ENCODE data around the gene TIGD1. TPM values are rescaled to one million over a fixed set of nuclear protein-coding genes. Genes with fewer than 3 reads are reported as not detected.

Gene TIGD1
- total RNA-seq, 4 donors from 2014 or later, result 1.2 to 6.5 (median 2.8) TPM

- no peak for ATAC-seq
- no peaks in the 10 kb centered on the region for H3K4me1 ChIP-seq
- TF ChIP-seq POLR2AphosphoS5 (IDR thresholded peaks at IDR 0.05) (no peak), POLR2A (IDR thresholded peaks at IDR 0.05) (no peak), CTCF (IDR thresholded peaks at IDR 0.05) (no peak), EP300 (IDR thresholded peaks at IDR 0.05) (no peak)
- peaks cover 0 to 11% (median 0%) of the 10 kb centered on the region in 3 donors for H3K9me3 ChIP-seq
- peaks cover 70% of the 10 kb centered on the region for H3K27me3 ChIP-seq
- no peak overlapping the region for H3K27ac ChIP-seq
- H3K4me3 ChIP-seq, result no peak overlapping the region
- 100% methylated on average over 1 of the region's 4 CpGs; no CpG with 5 or more reads in 1 of the 2 donors for WGBS, 2 donors (ENCODE audit: low coverage in 1 of 2)
- H3K36me3 ChIP-seq, result no peaks in the 10 kb centered on the region
These were observed 12.9 kb downstream of the TIGD1 start for GRCh38 chr2:232537499-232537898.

DNA sequence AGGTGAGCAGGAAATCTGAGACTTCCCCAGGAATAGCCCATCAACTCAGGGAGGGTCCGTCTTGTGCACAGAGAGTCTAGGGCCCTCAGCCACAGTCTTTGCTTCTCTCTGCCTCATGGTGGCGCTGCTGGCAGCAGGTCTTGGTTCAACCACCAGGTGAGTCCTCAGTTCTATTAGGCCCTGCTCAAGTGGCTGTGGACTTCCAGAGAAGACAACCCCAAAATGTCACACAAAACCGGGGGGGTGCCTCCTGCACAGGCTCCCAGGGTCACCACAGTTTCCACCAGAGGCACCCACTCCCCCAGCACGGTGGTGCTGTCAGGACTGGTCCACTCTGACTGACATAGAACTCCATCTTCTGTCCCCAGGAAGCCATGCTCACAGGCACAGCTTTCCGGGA, 13.3 kb downstream of the TIGD1 start:
- Histone ChIP-seq H3K27ac (no peak overlapping the region), H3K36me3 (no peaks in the 10 kb centered on the region), H3K4me1 (no peaks in the 10 kb centered on the region), H3K9me3 (peaks cover 0 to 11% (median 0%) of the 10 kb centered on the region in 3 donors), H3K4me3 (no peak overlapping the region), H3K27me3 (peaks cover 70% of the 10 kb centered on the region)
- ATAC-seq, result no peak
- TF ChIP-seq POLR2A (IDR thresholded peaks at IDR 0.05) (no peak), EP300 (IDR thresholded peaks at IDR 0.05) (no peak), POLR2AphosphoS5 (IDR thresholded peaks at IDR 0.05) (no peak), CTCF (IDR thresholded peaks at IDR 0.05) (no peak)
- WGBS, 2 donors (ENCODE audit: low coverage in 1 of 2), result 80% methylated on average over 2 of the region's 5 CpGs; no CpG with 5 or more reads in 1 of the 2 donors

- WGBS, 2 donors (ENCODE audit: low coverage in 1 of 2), result 88% methylated on average over 2 of the region's 5 CpGs; no CpG with 5 or more reads in 1 of the 2 donors
- Histone ChIP-seq H3K27ac (no peak overlapping the region), H3K4me3 (no peak overlapping the region), H3K4me1 (no peaks in the 10 kb centered on the region), H3K36me3 (no peaks in the 10 kb centered on the region), H3K9me3 (peaks cover 0 to 11% (median 0%) of the 10 kb centered on the region in 3 donors), H3K27me3 (peaks cover 62% of the 10 kb centered on the region)
- no peak for ATAC-seq
- no peak for TF ChIP-seq CTCF (IDR thresholded peaks at IDR 0.05)
- no peak for TF ChIP-seq POLR2A (IDR thresholded peaks at IDR 0.05)
- TF ChIP-seq EP300 (IDR thresholded peaks at IDR 0.05), result no peak
- no peak for TF ChIP-seq POLR2AphosphoS5 (IDR thresholded peaks at IDR 0.05)
These were observed 14.4 kb downstream of the TIGD1 start for GRCh38 chr2:232535761-232536530.

DNA sequence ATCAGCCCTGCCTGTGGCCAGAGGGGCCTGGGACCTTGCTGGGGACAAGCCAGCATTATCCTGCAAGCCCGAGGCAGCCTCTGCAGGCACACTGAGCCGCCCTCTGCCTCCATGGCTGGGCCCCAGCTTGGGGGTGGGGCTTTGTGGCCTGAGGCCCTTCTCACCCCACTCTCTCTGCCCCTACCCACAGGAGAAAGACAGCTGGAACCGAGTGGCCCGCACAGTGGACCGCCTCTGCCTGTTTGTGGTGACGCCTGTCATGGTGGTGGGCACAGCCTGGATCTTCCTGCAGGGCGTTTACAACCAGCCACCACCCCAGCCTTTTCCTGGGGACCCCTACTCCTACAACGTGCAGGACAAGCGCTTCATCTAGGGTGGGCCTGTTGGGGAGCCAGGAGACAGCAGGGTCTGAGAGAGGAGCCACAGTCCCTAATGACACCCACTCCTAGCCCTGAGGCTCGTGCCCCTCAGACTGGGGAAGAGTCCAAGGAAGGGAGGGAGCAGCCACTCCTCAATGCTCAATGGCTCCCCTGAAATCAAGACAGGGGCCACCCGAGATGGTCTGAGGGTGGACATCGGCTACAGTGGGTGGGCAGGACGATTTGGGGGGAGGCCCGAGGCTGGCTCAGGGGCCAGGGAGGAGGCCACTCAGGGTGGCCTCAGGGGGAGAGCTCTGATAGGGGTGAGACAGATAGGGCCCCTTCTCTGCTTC, 15.3 kb downstream of the TIGD1 start:
- Histone ChIP-seq H3K36me3 (no peaks in the 10 kb centered on the region), H3K27ac (no peak overlapping the region), H3K4me1 (no peaks in the 10 kb centered on the region), H3K9me3 (peaks cover 0 to 11% (median 0%) of the 10 kb centered on the region in 3 donors), H3K4me3 (no peak overlapping the region), H3K27me3 (peaks cover 55% of the 10 kb centered on the region)
- no peak for TF ChIP-seq EP300 (IDR thresholded peaks at IDR 0.05)
- no peak for TF ChIP-seq POLR2A (IDR thresholded peaks at IDR 0.05)
- TF ChIP-seq POLR2AphosphoS5 (IDR thresholded peaks at IDR 0.05), result no peak
- no peak for TF ChIP-seq CTCF (IDR thresholded peaks at IDR 0.05)
- ATAC-seq, result no peak
- 80% methylated on average over 1 of the region's 14 CpGs; no CpG with 5 or more reads in 1 of the 2 donors for WGBS, 2 donors (ENCODE audit: low coverage in 1 of 2)
